GM10266 (cell line): ENCODE data around the gene PGM2.
"Not testable (repeated sequence)": the region's sequence is repeated elsewhere in the genome, so short reads cannot be mapped to it uniquely, and the experiment has no call there.

Experiments
- DNase-seq: peaks from one replicate; pipeline ENCODE4 v3.0.0; 2012; ENCODE audit errors: extremely low spot score
- TF ChIP-seq, protein P1 (sequence below): IDR thresholded peaks from 2 replicates; pipeline ENCODE4 v1.5.1; 2012; ENCODE audit warnings: mild to moderate bottlenecking, low read depth; ENCODE audit not compliant: control insufficient read depth, insufficient read depth; ENCODE audit errors: missing control alignments

PGM2 gene

DNA sequence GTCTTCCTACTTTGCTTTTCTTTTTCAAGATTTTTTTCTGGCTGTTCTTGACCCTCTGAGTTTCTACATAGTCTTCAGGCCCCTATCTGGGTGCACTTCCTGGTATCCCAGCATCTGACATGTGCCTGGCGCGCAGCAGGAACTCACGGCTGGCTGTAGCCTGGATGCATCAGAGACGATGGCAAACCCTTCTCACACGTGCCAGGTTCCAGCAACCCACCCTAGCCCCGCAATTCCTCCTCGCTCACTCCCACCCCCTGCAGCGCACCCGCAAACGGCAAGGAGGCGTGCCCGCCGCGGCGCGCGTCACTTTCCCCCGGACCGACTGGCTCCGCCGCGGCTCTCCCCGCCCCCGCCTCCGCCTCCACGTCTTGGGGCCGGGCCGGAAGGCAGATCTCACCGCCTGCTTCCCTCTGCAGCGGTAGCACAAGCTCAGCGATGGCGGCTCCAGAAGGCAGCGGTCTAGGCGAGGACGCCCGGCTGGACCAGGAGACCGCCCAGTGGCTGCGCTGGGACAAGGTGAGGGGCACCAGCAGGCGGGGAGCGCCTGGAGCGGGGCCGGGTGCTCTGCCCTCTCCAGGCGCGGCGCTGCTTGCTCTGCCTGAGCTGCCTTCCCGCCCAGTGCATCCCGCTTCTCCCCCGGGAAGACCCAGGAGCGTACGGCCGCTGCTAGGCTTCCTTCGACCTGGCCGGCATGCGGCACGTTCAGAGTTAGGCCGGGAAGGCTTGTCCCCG, at the start of gene PGM2:
TSS of gene PGM2 (plus strand) at position 392 of the 735 bp plus-strand sequence. CDS start at position 439, 47 bp downstream.
- peak; percentile 93 for DNase-seq
- TF ChIP-seq, protein P1, sequence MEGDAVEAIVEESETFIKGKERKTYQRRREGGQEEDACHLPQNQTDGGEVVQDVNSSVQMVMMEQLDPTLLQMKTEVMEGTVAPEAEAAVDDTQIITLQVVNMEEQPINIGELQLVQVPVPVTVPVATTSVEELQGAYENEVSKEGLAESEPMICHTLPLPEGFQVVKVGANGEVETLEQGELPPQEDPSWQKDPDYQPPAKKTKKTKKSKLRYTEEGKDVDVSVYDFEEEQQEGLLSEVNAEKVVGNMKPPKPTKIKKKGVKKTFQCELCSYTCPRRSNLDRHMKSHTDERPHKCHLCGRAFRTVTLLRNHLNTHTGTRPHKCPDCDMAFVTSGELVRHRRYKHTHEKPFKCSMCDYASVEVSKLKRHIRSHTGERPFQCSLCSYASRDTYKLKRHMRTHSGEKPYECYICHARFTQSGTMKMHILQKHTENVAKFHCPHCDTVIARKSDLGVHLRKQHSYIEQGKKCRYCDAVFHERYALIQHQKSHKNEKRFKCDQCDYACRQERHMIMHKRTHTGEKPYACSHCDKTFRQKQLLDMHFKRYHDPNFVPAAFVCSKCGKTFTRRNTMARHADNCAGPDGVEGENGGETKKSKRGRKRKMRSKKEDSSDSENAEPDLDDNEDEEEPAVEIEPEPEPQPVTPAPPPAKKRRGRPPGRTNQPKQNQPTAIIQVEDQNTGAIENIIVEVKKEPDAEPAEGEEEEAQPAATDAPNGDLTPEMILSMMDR = no peak

DNA sequence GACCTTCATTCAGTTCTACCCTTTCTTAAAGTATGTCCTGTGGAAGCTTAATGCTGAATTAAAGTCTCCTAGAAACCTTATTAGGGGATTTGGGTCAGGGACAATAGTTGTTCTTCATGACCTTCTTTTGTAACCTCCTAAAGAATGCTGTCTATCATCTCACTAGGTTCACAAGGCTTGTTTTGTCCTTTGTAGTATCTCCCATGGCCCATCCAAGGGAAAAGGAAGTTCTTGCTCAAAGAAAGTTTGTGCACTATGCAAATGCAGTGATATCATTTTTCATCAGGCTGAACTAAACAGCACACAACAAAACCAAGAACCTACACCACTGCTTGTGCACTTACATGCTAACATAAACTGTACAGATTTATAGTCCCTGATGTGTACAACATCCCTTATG, 46.6 kb upstream of the PGM2 start:
- no peak for DNase-seq
- TF ChIP-seq, protein P1 = no peak

DNA sequence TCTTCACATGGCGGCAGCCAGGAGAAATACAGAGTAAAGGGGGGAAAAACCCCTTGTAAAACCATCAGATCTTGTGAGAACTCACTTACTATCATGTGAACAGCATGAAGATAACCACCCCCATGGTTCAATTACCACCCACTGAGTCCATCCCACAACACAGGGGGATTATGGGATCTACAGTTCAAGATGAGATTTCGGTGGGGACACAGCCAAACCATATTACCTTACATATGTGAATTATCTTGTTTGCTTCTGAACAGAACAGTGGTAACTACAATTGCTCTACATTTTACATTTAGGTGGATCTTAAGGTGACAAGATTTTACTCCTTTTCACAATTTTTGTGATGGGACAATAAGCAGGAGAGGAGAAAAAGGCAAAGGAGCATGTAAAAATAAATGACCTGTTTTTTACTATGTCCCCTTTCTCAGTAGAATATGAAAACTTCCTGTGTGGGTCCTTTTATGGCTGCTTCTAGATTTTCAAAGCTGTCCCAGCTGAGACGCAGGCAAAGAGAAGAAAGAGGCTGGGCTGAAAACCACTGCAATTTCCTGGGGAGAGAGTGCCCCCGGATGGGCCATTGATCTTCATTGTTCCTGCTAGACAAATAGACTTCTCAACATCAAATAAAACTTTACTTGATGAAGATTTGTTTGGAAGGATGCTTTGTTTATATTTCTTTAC, 45.9 kb upstream of the PGM2 start:
- peak; percentile 18 for DNase-seq
- TF ChIP-seq, protein P1 = peak; percentile 9

DNA sequence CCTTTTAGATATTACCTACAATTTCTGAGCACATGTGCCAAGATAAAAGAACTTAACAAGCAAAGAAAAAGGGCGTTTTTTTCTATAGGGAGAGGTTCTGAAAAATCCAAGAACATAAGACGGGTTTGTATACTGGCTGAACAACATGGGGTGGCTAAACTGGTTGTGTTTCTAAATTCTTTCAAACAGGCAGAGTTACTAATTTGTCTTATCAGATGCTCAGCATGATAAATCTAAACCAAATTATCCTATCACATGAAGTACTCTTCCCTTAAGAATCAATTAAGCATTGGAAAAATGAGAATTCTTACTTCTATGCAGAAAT, 45.4 kb upstream of the PGM2 start:
- TF ChIP-seq, protein P1 = no peak
- DNase-seq = no peak

DNA sequence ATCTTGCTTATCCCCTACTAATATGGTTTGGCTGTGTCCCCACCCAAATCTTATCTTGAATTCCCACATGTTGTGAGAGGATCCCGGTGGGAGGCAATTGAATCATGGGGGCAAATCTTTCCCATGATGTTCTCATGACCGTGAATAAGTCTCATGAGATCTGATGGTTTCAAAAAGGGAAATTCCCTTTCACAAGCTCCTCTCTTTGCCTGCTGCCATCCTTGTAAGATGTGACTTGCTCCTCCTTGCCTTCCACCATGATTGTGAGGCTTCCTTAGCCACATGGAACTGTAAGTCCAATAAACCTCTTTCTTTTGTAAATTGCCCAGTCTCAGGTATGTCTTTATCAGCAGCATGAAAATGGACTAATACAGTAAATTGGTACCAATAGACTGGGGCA, 40.2 kb upstream of the PGM2 start:
- not testable (repeated sequence) for DNase-seq

DNA sequence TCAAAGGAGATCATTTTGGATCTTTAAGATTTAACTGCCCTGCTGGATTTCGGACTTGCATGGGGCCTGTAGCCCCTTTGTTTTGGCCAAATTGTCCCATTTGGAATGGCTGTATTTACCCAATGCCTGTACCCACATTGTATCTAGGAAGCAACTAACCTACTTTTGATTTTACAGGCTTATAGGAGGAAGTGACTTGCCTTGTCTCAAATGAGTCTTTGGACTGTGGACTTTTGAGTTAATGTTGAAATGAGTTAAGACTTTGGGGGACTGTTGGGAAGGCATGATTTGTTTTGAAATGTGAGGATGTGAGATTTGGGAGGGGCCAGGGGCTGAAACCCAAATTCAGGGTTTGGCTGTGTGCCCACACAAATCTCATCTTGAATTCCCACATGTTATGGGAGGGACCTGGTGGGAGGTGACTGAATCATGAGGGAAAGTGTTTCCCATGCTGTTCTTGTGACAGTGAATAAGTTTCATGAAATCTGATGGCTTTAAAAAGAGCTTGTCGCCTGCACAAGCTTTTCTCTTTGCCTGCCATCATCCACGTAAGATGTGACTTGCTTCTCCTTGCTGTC, 38.5 kb upstream of the PGM2 start:
- DNase-seq = not testable (repeated sequence)

DNA sequence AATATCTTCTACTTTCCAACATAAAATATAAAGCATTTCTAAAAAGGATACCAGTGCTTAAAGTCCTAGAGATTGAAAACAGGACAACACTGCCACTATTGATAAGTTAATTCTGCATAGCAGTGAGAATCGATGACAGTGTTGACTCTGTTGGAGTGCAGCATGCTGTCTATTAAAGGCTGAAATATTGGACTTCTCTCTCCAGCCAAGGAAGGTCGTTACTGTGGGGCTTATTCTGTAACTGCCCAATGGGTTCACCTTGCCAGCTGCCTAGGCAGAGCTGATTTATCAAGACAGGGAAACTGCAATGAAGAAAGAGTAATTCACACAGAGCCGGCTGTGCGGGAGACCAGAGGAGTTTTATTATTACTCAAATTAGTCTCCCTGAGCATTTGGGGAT, 37.7 kb upstream of the PGM2 start:
- no peak for DNase-seq
- TF ChIP-seq, protein P1 = no peak

DNA sequence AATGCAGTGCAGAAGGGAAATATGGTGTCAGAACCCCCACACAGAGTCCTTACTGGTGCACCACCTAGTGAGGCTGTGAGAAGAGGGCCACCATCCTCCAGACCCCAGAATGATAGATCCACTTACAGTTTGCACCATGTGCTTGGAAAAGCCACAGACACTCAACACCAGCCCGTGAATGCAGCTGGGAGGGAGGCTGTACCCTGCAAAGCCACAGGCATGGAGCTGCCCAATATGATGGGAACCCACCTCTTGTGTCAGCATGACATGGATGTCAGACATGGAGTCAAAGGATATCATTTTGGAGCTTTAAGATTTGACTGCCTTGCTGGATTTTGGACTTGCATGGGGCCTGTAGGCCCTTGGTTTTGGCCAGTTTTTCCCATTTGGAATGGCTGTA, 34.2 kb upstream of the PGM2 start:
- TF ChIP-seq, protein P1 = no peak
- DNase-seq = no peak
